Mesendoderm (in vitro differentiated cells): Measurements from ENCODE around the gene SIK1.
"Not testable (repeated sequence)": the region's sequence is repeated elsewhere in the genome, so short reads cannot be mapped to it uniquely, and the experiment has no call there.

Experiments
- DNase-seq: peaks from one replicate; pipeline ENCODE4 v3.0.0; 2013
- H2AK5ac ChIP-seq: 2 replicates; pipeline ENCODE4 v1.6.1; 2013; ENCODE audit warnings: low read length, inconsistent platforms
- H2BK120ac ChIP-seq: 2 replicates; pipeline ENCODE4 v1.6.1; 2013; ENCODE audit warnings: low read depth, mild to moderate bottlenecking, low read length, moderate library complexity, mixed read lengths
- H2BK15ac ChIP-seq: replicated peaks from 2 replicates; pipeline ENCODE4 v1.6.1; 2013; ENCODE audit warnings: low read depth, mild to moderate bottlenecking, moderate library complexity
- H2BK5ac ChIP-seq: 2 replicates; pipeline ENCODE4 v1.6.1; 2013; ENCODE audit warnings: low read length, inconsistent platforms
- H3K18ac ChIP-seq: 2 replicates; pipeline ENCODE4 v1.6.1; 2013; ENCODE audit warnings: mild to moderate bottlenecking, low read length, mixed read lengths
- H3K23ac ChIP-seq: one replicate; pipeline ENCODE4 v1.6.1; 2013; ENCODE audit warnings: low read length
- H3K27ac ChIP-seq: 2 replicates; pipeline ENCODE4 v1.5.1; 2013; ENCODE audit warnings: low read depth, mild to moderate bottlenecking, inconsistent platforms, low read length, moderate library complexity
- H3K27me3 ChIP-seq: 2 replicates; pipeline ENCODE4 v1.6.1; 2013; ENCODE audit warnings: low read length, control low read depth, mild to moderate bottlenecking, inconsistent platforms; ENCODE audit not compliant: insufficient read depth, poor library complexity
- H3K36me3 ChIP-seq: 2 replicates; pipeline ENCODE4 v1.6.1; 2013; ENCODE audit warnings: low read length, inconsistent platforms; ENCODE audit not compliant: control insufficient read depth, insufficient read depth
- H3K4ac ChIP-seq: one replicate; pipeline ENCODE4 v1.6.1; 2013; ENCODE audit warnings: low read depth, mild to moderate bottlenecking, low read length, moderate library complexity
- H3K4me1 ChIP-seq: 2 replicates; pipeline ENCODE4 v1.6.1; 2013; ENCODE audit warnings: low read depth, low read length, inconsistent platforms; ENCODE audit not compliant: control insufficient read depth
- H3K4me2 ChIP-seq: 2 replicates; pipeline ENCODE4 v1.6.1; 2013; ENCODE audit warnings: low read length
- H3K4me3 ChIP-seq: 2 replicates; pipeline ENCODE4 v1.5.1; 2013; ENCODE audit warnings: mild to moderate bottlenecking, low read length
- H3K56ac ChIP-seq: one replicate; pipeline ENCODE4 v1.6.1; 2013; ENCODE audit warnings: low read length
- H3K79me1 ChIP-seq: 2 replicates; pipeline ENCODE4 v1.6.1; 2013; ENCODE audit warnings: low read length, inconsistent platforms
- H3K79me2 ChIP-seq: 2 replicates; pipeline ENCODE4 v1.6.1; 2013; ENCODE audit warnings: mild to moderate bottlenecking, low read length; ENCODE audit not compliant: control insufficient read depth, insufficient read depth
- H3K9ac ChIP-seq: 2 replicates; pipeline ENCODE4 v1.6.1; 2013; ENCODE audit warnings: low read length, inconsistent platforms
- H4K5ac ChIP-seq: one replicate; pipeline ENCODE4 v1.6.1; 2013; ENCODE audit warnings: low read length
- H4K8ac ChIP-seq: one replicate; pipeline ENCODE4 v1.6.1; 2013; ENCODE audit warnings: low read depth, mild to moderate bottlenecking, control low read depth, low read length, moderate library complexity
- WGBS: extraction: QIAGEN DNeasy Blood & Tissue Kit; methylation state at CpG from one replicate; pipeline ENCODE4 v1.1.7; 2013; ENCODE audit warnings: low lambda C conversion rate, missing lambda C conversion rate; ENCODE audit not compliant: insufficient coverage; ENCODE audit errors: extremely low coverage; 5-methylcytosine and 5-hydroxymethylcytosine counted together

The SIK1 gene

GRCh38 chr21:43433340-43434136, 6.6 kb upstream of the SIK1 start:
- not testable (repeated sequence) for DNase-seq, H3K4me3 ChIP-seq, H3K56ac ChIP-seq, H3K79me1 ChIP-seq, H3K27ac ChIP-seq, H2BK120ac ChIP-seq, H4K8ac ChIP-seq, H3K9ac ChIP-seq, H2BK5ac ChIP-seq, H4K5ac ChIP-seq, H3K36me3 ChIP-seq, H3K4ac ChIP-seq, H3K23ac ChIP-seq, H3K18ac ChIP-seq, H2BK15ac ChIP-seq, H3K27me3 ChIP-seq, H3K4me1 ChIP-seq, H3K4me2 ChIP-seq, H2AK5ac ChIP-seq, H3K79me2 ChIP-seq
- WGBS, result no CpG with 5 or more reads among the region's 12 CpGs

GRCh38 chr21:43430830-43431416, 4.0 kb upstream of the SIK1 start:
- H3K79me1 ChIP-seq, H3K4me1 ChIP-seq, H4K5ac ChIP-seq, H3K4me2 ChIP-seq, DNase-seq, H3K4me3 ChIP-seq, H2AK5ac ChIP-seq, H3K4ac ChIP-seq, H2BK15ac ChIP-seq, H3K79me2 ChIP-seq, H3K27ac ChIP-seq, H3K27me3 ChIP-seq, H4K8ac ChIP-seq, H3K23ac ChIP-seq, H3K36me3 ChIP-seq, H3K18ac ChIP-seq, H2BK120ac ChIP-seq, H3K9ac ChIP-seq, H2BK5ac ChIP-seq, H3K56ac ChIP-seq: not testable (repeated sequence)
- WGBS, result no CpG with 5 or more reads among the region's 17 CpGs

GRCh38 chr21:43428964-43429363, 2.0 kb upstream of the SIK1 start:
- H3K27me3 ChIP-seq, H2BK120ac ChIP-seq, H4K8ac ChIP-seq, H3K4me3 ChIP-seq, H3K4me1 ChIP-seq, DNase-seq, H4K5ac ChIP-seq, H3K56ac ChIP-seq, H3K9ac ChIP-seq, H3K4ac ChIP-seq, H3K27ac ChIP-seq, H3K79me1 ChIP-seq, H2BK15ac ChIP-seq, H3K23ac ChIP-seq, H2AK5ac ChIP-seq, H3K36me3 ChIP-seq, H3K79me2 ChIP-seq, H3K4me2 ChIP-seq, H3K18ac ChIP-seq, H2BK5ac ChIP-seq: not testable (repeated sequence)
- no CpG with 5 or more reads among the region's 6 CpGs for WGBS

GRCh38 chr21:43427242-43427559, 270 bp upstream of the SIK1 start:
- not testable (repeated sequence) for H2BK5ac ChIP-seq, H3K4me1 ChIP-seq, H4K5ac ChIP-seq, H2BK15ac ChIP-seq, H3K36me3 ChIP-seq, H2BK120ac ChIP-seq, H4K8ac ChIP-seq, H2AK5ac ChIP-seq, H3K56ac ChIP-seq, H3K18ac ChIP-seq, H3K79me2 ChIP-seq, DNase-seq, H3K4me2 ChIP-seq, H3K79me1 ChIP-seq, H3K27ac ChIP-seq, H3K4me3 ChIP-seq, H3K23ac ChIP-seq, H3K4ac ChIP-seq, H3K27me3 ChIP-seq, H3K9ac ChIP-seq
- no CpG with 5 or more reads among the region's 53 CpGs for whole genome bisulfite sequencing

- H3K27ac ChIP-seq, DNase-seq, H3K27me3 ChIP-seq, H3K4me1 ChIP-seq, H4K8ac ChIP-seq, H3K36me3 ChIP-seq, H3K79me1 ChIP-seq, H2BK15ac ChIP-seq, H2BK120ac ChIP-seq, H4K5ac ChIP-seq, H3K4ac ChIP-seq, H3K4me3 ChIP-seq, H2AK5ac ChIP-seq, H3K4me2 ChIP-seq, H3K23ac ChIP-seq, H3K56ac ChIP-seq, H2BK5ac ChIP-seq, H3K18ac ChIP-seq, H3K9ac ChIP-seq, H3K79me2 ChIP-seq: not testable (repeated sequence)
- no CpG with 5 or more reads among the region's 43 CpGs for WGBS
These were observed 927 bp downstream of the SIK1 start for GRCh38 chr21:43426004-43426403.

- no CpG with 5 or more reads among the region's 15 CpGs for WGBS
- H3K79me1 ChIP-seq, H4K5ac ChIP-seq, H2BK5ac ChIP-seq, H3K9ac ChIP-seq, H3K27ac ChIP-seq, H3K79me2 ChIP-seq, H3K23ac ChIP-seq, H3K27me3 ChIP-seq, DNase-seq, H2BK15ac ChIP-seq, H3K18ac ChIP-seq, H3K36me3 ChIP-seq, H2BK120ac ChIP-seq, H3K4me1 ChIP-seq, H3K56ac ChIP-seq, H3K4me2 ChIP-seq, H2AK5ac ChIP-seq, H3K4me3 ChIP-seq, H4K8ac ChIP-seq, H3K4ac ChIP-seq: not testable (repeated sequence)
These were observed 7.5 kb downstream of the SIK1 start for GRCh38 chr21:43419475-43419874.
